GM12878 (cell line): ENCODE data around the gene PMM2. TPM values are rescaled to one million over a fixed set of nuclear protein-coding genes. Genes with fewer than 3 reads are reported as not detected.

Experiments used
- ATAC-seq: fragments of 200-7000 bp; cut with Tn5 transposase; 3 replicates; pipeline ENCODE4 v1.9.1; 2020; ENCODE audit warnings: mild to moderate bottlenecking, moderate library complexity
- BruUV-seq: library from RNA; stranded (reverse); fragments of 400-500 nt; replicated peaks from 2 replicates; lab custom pipeline; 2021; lab: Mats Ljungman, UMichigan
- CTCF ChIA-PET: fragments of 300-600 bp; sonication (Branson Sonifier 250); formaldehyde crosslinking; extraction: SDS; loops from one replicate; lab custom pipeline; 2021; ENCODE audit warnings: inconsistent platforms; lab: Yijun Ruan, JAX
- POLR2A ChIA-PET: fragments of 350-600 bp; formaldehyde crosslinking; extraction: SDS; loops from one replicate; lab custom pipeline; 2021; ENCODE audit warnings: inconsistent platforms; lab: Charles Lee
- RAD21 ChIA-PET: fragments of 300-600 bp; sonication (Branson Sonifier 250); formaldehyde crosslinking; loops from one replicate; lab custom pipeline; 2023; ENCODE audit warnings: antibody characterized with exemption; ENCODE audit not compliant: unreplicated experiment; lab: Charles Lee
- SMC1A ChIA-PET: fragments of 300-600 bp; sonication (Branson Sonifier 250); formaldehyde crosslinking; loops from one replicate; lab custom pipeline; 2023; ENCODE audit not compliant: unreplicated experiment, uncharacterized antibody; lab: Charles Lee
- DNase-seq: peaks from one replicate; pipeline ENCODE4 v3.0.0-alpha.2; 2011; ENCODE audit warnings: low read depth, low spot score
- FAIRE-seq: peaks from 3 replicates; lab custom pipeline; 2011; peaks lifted over from hg19 to GRCh38; lab: Jason Lieb, UNC
- H2AFZ ChIP-seq: 2 replicates; pipeline ENCODE4 v1.6.0; 2011; ENCODE audit warnings: low read depth, low read length, control low read depth; ENCODE audit not compliant: control insufficient read depth
- H3K27ac ChIP-seq: 2 replicates; pipeline ENCODE4 v1.5.1; 2011; ENCODE audit warnings: control low read depth; ENCODE audit not compliant: control insufficient read depth, insufficient read depth
- H3K27me3 ChIP-seq, 2 experiments: replicated peaks in 1 of 2; 2 replicates each; pipeline versions ENCODE4 v1.6.0 to v1.6.1; 2011; ENCODE audit warnings: low read length in 1 of 2; ENCODE audit not compliant: control insufficient read depth in 2 of 2, insufficient read depth in 2 of 2
- H3K36me3 ChIP-seq, 2 experiments: 2 replicates each; pipeline ENCODE4 v1.5.1; 2011; ENCODE audit warnings: low read length in 1 of 2; ENCODE audit not compliant: control insufficient read depth in 2 of 2, insufficient read depth in 2 of 2
- H3K4me1 ChIP-seq: 2 replicates; pipeline ENCODE4 v1.6.1; 2011; ENCODE audit warnings: mild to moderate bottlenecking, low read length, moderate library complexity, mixed read lengths; ENCODE audit not compliant: control insufficient read depth, insufficient read depth
- H3K4me2 ChIP-seq: 2 replicates; pipeline ENCODE4 v1.6.0; 2011; ENCODE audit warnings: control low read depth; ENCODE audit not compliant: control insufficient read depth, insufficient read depth
- H3K4me3 ChIP-seq: fragments of 200-600 bp; sonication (generic); 2 replicates; pipeline ENCODE4 v1.5.1; 2016
- H3K79me2 ChIP-seq: 2 replicates; pipeline ENCODE4 v1.6.0; 2011; ENCODE audit warnings: low read length; ENCODE audit not compliant: control insufficient read depth, insufficient read depth
- H3K9ac ChIP-seq: 2 replicates; pipeline ENCODE4 v1.8.0; 2011; ENCODE audit warnings: low read length, control low read depth, mixed read lengths; ENCODE audit not compliant: control insufficient read depth, insufficient read depth
- H3K9me3 ChIP-seq: replicated peaks from 3 replicates; pipeline ENCODE4 v1.5.1; 2011; ENCODE audit warnings: mild to moderate bottlenecking, low read length; ENCODE audit not compliant: control insufficient read depth, insufficient read depth
- H4K20me1 ChIP-seq: 2 replicates; pipeline ENCODE4 v1.6.0; 2011; ENCODE audit not compliant: control insufficient read depth, insufficient read depth
- CUX1 ChIP-seq: IDR thresholded peaks from 2 replicates; pipeline ENCODE4 v1.6.1; 2012; ENCODE audit warnings: improper control_type of control experiment, low read depth, low read length; ENCODE audit not compliant: insufficient replicate concordance
- PML ChIP-seq: IDR thresholded peaks from 2 replicates; pipeline ENCODE4 v1.6.1; 2012; ENCODE audit warnings: low read length, inconsistent platforms
- SMC3 ChIP-seq: IDR thresholded peaks from 2 replicates; pipeline ENCODE4 v1.6.1; 2011; ENCODE audit warnings: low read length, improper control_type of control experiment, borderline replicate concordance
- WGBS: methylation state at CpG from one replicate; pipeline ENCODE4 v1.1.6; 2016; ENCODE audit warnings: low lambda C conversion rate; ENCODE audit not compliant: insufficient replicate concordance, insufficient coverage; ENCODE audit errors: missing lambda C conversion rate; 5-methylcytosine and 5-hydroxymethylcytosine counted together
- in situ Hi-C: fragments of 300-500 bp; cut with MboI; formaldehyde crosslinking; loops from 9 replicates; pipeline ENCODE4 v1.14.3; 2018; ENCODE audit warnings: mixed read lengths
- intact Hi-C: fragments of 100-400 bp; cut with micrococcal nuclease; formaldehyde crosslinking; loops from one replicate; pipeline ENCODE4 v1.14.2; 2022; ENCODE audit not compliant: unreplicated experiment
- polyA plus RNA-seq, 11 experiments: library from polyadenylated mRNA; depleted of rRNA in 4 of 11; unstranded in 6 of 11; stranded (reverse) in 5 of 11; fragments of >200 nt; fragmentation: Nextera tagmentation in 4 of 11; fragmentation: Illumina TruSeq in 1 of 11; extraction: Ambion mirVana in 4 of 11; extraction: Trizol in 1 of 11; gene quantifications; 1 replicate in 1 of 11; 2 replicates in 10 of 11; pipeline versions ENCODE4 v1.2.1 to v1.2.3, GENCODE V29; 2011 to 2016; ENCODE audit warnings: inconsistent platforms in 2 of 11, missing spikeins in 2 of 11, low read depth in 1 of 11
- total RNA-seq, 4 experiments: library from RNA; depleted of rRNA in 3 of 4; stranded (reverse); fragments of >200 nt in 3 of 4; fragmentation: Illumina TruSeq in 1 of 4; extraction: Trizol in 1 of 4; gene quantifications; 2 replicates each; pipeline versions ENCODE4 v1.2.1 to v1.2.3, GENCODE V29; 2013 to 2021

Gene PMM2
- total and polyA plus RNA-seq, 10 of the 15 experiments (the other 5 are each of a cell fraction or from before 2014, with no cell fraction given) = 22.6 to 69.4 (median 52.3) TPM

DNA sequence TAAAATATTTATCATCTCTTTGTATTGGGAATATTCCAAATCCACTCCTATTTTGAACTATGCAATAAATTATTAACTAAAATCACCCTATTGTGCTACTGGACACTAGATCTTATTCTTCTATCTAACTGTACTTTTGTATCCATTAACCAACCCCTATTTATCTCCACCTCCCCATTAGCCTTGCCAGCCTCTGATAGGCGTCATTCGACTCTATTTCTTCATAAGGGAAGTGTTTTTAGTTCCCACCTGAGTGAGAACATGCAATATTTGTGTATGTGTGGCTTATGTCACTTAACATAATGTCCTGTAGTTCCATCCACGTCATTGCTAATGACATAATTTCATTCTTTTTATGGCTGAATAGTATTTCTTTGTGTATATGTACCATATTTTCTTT lies 24.1 kb upstream of the PMM2 start:
- in situ Hi-C loops = no loop called here
- 16% methylated on average over 3 of the region's 3 CpGs for WGBS
- RAD21 ChIA-PET = no interaction called here

More for the DNA sequence above, 24.1 kb upstream of the PMM2 start:
- Histone ChIP-seq H3K27me3 (no peaks in the 10 kb centered on the region), H3K9ac (no peak overlapping the region), H3K9me3 (no peaks in the 10 kb centered on the region; the same call in 2 of the 3 replicates), H3K36me3 (no peaks in the 10 kb centered on the region), H2AFZ (no peak overlapping the region), H3K79me2 (no peaks in the 10 kb centered on the region), H4K20me1 (no peaks in the 10 kb centered on the region), H3K27ac (no peak overlapping the region), H3K4me3 (no peak overlapping the region), H3K4me1 (no peaks in the 10 kb centered on the region), H3K4me2 (no peak overlapping the region)
- no TSS peak for BruUV-seq
- ChIA-PET POLR2A (no interaction called here), CTCF (no interaction called here), SMC1A (interaction anchor here (0.6 kb wide), 1 partner anchor 1885 kb away, joined by 3 read pairs; no protein-coding TSS in a partner anchor)
- intact Hi-C loops = no loop called here
- ATAC-seq (no peak), FAIRE-seq (no peak), DNase-seq (no peak)
- TF ChIP-seq PML = no peak
- no peak for TF ChIP-seq SMC3
- TF ChIP-seq CUX1 = no peak
